ENCODE data around the gene CHRNA4.

CHRNA4 gene

GRCh38 chr20:63376283-63377250 lies 15.4 kb upstream of the CHRNA4 start:
- DNase-seq, result no peak

- DNase-seq, result no peak
Measured at GRCh38 chr20:63375438-63375837, 14.3 kb upstream of the CHRNA4 start.

GRCh38 chr20:63374504-63374903 lies 13.4 kb upstream of the CHRNA4 start:
- DNase-seq, result no peak

GRCh38 chr20:63373996-63374395 lies 12.8 kb upstream of the CHRNA4 start:
- DNase-seq, result no peak

GRCh38 chr20:63372971-63373885 lies 12.1 kb upstream of the CHRNA4 start:
- no peak for DNase-seq

- no peak for DNase-seq
Measured at GRCh38 chr20:63371291-63371865, 10.2 kb upstream of the CHRNA4 start.

GRCh38 chr20:63370618-63371187 lies 9.6 kb upstream of the CHRNA4 start:
- no peak for DNase-seq

- DNase-seq, result no peak
Measured at GRCh38 chr20:63369724-63370617, 8.8 kb upstream of the CHRNA4 start.

- no peak for DNase-seq
Measured at GRCh38 chr20:63369024-63369530, 7.9 kb upstream of the CHRNA4 start.

GRCh38 chr20:63368151-63368550 lies 7.0 kb upstream of the CHRNA4 start:
- DNase-seq, result no peak

GRCh38 chr20:63367446-63368055 lies 6.4 kb upstream of the CHRNA4 start:
- no peak for DNase-seq

GRCh38 chr20:63366390-63367365 lies 5.5 kb upstream of the CHRNA4 start:
- DNase-seq, result no peak

GRCh38 chr20:63365601-63366389 lies 4.6 kb upstream of the CHRNA4 start:
- DNase-seq, result no peak

GRCh38 chr20:63364801-63365585 lies 3.8 kb upstream of the CHRNA4 start:
- no peak for DNase-seq

GRCh38 chr20:63363981-63364561 lies 2.9 kb upstream of the CHRNA4 start:
- no peak for DNase-seq

GRCh38 chr20:63363013-63363957 lies 2.1 kb upstream of the CHRNA4 start:
- no peak for DNase-seq
